ENCODE data around the gene ANKRD16. TPM values are rescaled to one million over a fixed set of nuclear protein-coding genes. Genes with fewer than 3 reads are reported as not detected.

The ANKRD16 gene
- total RNA-seq, 1 donor from 2014 or later = 4.6 TPM

- Histone ChIP-seq H3K36me3 (peaks cover 100% of the 10 kb centered on the region), H3K9me3 (no peaks in the 10 kb centered on the region), H3K4me3 (no peak overlapping the region), H3K27me3 (no peaks in the 10 kb centered on the region), H3K4me1 (no peaks in the 10 kb centered on the region), H3K27ac (no peak overlapping the region)
- no peak for TF ChIP-seq CTCF (IDR thresholded peaks at IDR 0.05)
- DNase-seq = no peak
- intact Hi-C loops (cut with DNase I) = no loop called here
- no peak for ATAC-seq
Measured at GRCh38 chr10:5921746-5922145, 32.1 kb upstream of the ANKRD16 start.

- intact Hi-C loops (cut with DNase I) = no loop called here
- Histone ChIP-seq H3K4me3 (no peak overlapping the region), H3K4me1 (no peaks in the 10 kb centered on the region), H3K36me3 (peaks cover 97% of the 10 kb centered on the region), H3K9me3 (no peaks in the 10 kb centered on the region), H3K27ac (no peak overlapping the region), H3K27me3 (no peaks in the 10 kb centered on the region)
- DNase-seq (no peak), ATAC-seq (no peak)
- TF ChIP-seq CTCF (IDR thresholded peaks at IDR 0.05) = no peak
Measured at GRCh38 chr10:5919568-5919967, 29.9 kb upstream of the ANKRD16 start.

GRCh38 chr10:5918763-5919162 is 29.1 kb upstream of the ANKRD16 start:
- ATAC-seq = no peak
- Histone ChIP-seq H3K27ac (no peak overlapping the region), H3K36me3 (peaks cover 97% of the 10 kb centered on the region), H3K4me1 (no peaks in the 10 kb centered on the region), H3K4me3 (no peak overlapping the region), H3K9me3 (no peaks in the 10 kb centered on the region), H3K27me3 (no peaks in the 10 kb centered on the region)
- intact Hi-C loops (cut with DNase I) = no loop called here
- no peak for TF ChIP-seq CTCF (IDR thresholded peaks at IDR 0.05)
- no peak for DNase-seq

GRCh38 chr10:5917305-5917704 is 27.6 kb upstream of the ANKRD16 start:
- intact Hi-C loops (cut with DNase I) = no loop called here
- ATAC-seq = no peak

GRCh38 chr10:5915451-5915850 is 25.8 kb upstream of the ANKRD16 start:
- H3K27ac ChIP-seq = no peak overlapping the region
- H3K9me3 ChIP-seq = no peaks in the 10 kb centered on the region
- no peak for DNase-seq
- ATAC-seq = no peak
- no peaks in the 10 kb centered on the region for H3K27me3 ChIP-seq
- no peaks in the 10 kb centered on the region for H3K4me1 ChIP-seq
- TF ChIP-seq CTCF (IDR thresholded peaks at IDR 0.05) = no peak
- H3K4me3 ChIP-seq = no peak overlapping the region
- intact Hi-C loops (cut with DNase I) = no loop called here
- H3K36me3 ChIP-seq = peaks cover 97% of the 10 kb centered on the region

More at GRCh38 chr10:5917305-5917704, 27.6 kb upstream of the ANKRD16 start:
- Histone ChIP-seq H3K36me3 (peaks cover 97% of the 10 kb centered on the region), H3K4me1 (no peaks in the 10 kb centered on the region), H3K27me3 (no peaks in the 10 kb centered on the region), H3K4me3 (no peak overlapping the region), H3K9me3 (no peaks in the 10 kb centered on the region), H3K27ac (no peak overlapping the region)
- TF ChIP-seq CTCF (IDR thresholded peaks at IDR 0.05) = no peak
- no peak for DNase-seq

GRCh38 chr10:5913736-5914135 is 24.0 kb upstream of the ANKRD16 start:
- no peak for ATAC-seq
- Histone ChIP-seq H3K27me3 (no peaks in the 10 kb centered on the region), H3K4me1 (no peaks in the 10 kb centered on the region), H3K4me3 (no peak overlapping the region), H3K27ac (no peak overlapping the region), H3K9me3 (no peaks in the 10 kb centered on the region), H3K36me3 (peaks cover 97% of the 10 kb centered on the region)
- intact Hi-C loops (cut with DNase I) = no loop called here
- no peak for DNase-seq
- TF ChIP-seq CTCF (IDR thresholded peaks at IDR 0.05) = no peak

Measured in upper lobe of right lung (tissue), 1 donor.